Kidney epithelial cell (primary cell): Measurements from ENCODE around the gene SCAMP3. TPM values are rescaled to one million over a fixed set of nuclear protein-coding genes. Genes with fewer than 3 reads are reported as not detected.

Source experiments
- DNase-seq: peaks from one replicate; pipeline ENCODE4 v3.0.0-alpha.2; 2010; ENCODE audit warnings: low read depth
- H3K27me3 ChIP-seq: 2 replicates; pipeline ENCODE4 v1.6.0; 2011; ENCODE audit warnings: low read length; ENCODE audit not compliant: control insufficient read depth, insufficient read depth
- H3K36me3 ChIP-seq: 2 replicates; pipeline ENCODE4 v1.5.1; 2011; ENCODE audit warnings: low read length; ENCODE audit not compliant: control insufficient read depth, insufficient read depth
- H3K4me3 ChIP-seq: 2 replicates; pipeline ENCODE4 v1.5.1; 2011; ENCODE audit warnings: low read depth, mild to moderate bottlenecking, control low read depth, low read length
- total RNA-seq: library from RNA; depleted of rRNA; stranded (reverse); fragments of >200 nt; gene quantifications from 2 replicates; pipeline ENCODE4 v1.2.3, GENCODE V29; 2015
- TF ChIP-seq, protein P1 (sequence below): IDR thresholded peaks from 2 replicates; pipeline ENCODE4 v1.5.1; 2011; ENCODE audit warnings: mild to moderate bottlenecking, moderate library complexity, low read length, control low read depth, inconsistent platforms; ENCODE audit not compliant: insufficient read depth, poor library complexity, severe bottlenecking

SCAMP3 gene
- total RNA-seq, 1 donor from 2014 or later: 93.8 TPM

DNA sequence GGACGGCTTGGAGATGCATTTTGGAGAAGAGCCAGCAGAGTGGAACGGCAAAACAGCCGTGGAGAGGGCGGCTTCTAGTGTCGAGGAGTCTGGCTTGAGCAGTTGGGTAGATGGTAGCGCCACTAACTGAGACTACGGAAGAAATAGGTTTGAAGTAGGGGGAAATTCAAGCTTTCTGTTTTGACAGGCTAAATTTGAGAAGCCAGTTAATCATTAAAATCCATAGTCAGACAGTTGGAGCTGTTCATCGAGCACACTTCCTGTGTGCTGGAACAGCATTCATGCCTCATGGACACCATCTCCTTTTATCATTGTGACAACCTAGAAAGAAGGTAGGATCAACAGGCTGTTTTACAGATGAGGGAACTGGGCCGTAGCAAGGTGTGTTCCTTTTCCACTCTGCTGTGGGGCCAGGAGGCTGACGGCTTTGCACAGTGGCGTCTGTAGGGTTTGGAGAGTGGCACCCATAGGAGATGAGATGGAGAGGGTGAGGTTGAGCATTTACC lies 42.5 kb upstream of the SCAMP3 start:
- no peak overlapping the region for H3K4me3 ChIP-seq
- TF ChIP-seq, protein P1, sequence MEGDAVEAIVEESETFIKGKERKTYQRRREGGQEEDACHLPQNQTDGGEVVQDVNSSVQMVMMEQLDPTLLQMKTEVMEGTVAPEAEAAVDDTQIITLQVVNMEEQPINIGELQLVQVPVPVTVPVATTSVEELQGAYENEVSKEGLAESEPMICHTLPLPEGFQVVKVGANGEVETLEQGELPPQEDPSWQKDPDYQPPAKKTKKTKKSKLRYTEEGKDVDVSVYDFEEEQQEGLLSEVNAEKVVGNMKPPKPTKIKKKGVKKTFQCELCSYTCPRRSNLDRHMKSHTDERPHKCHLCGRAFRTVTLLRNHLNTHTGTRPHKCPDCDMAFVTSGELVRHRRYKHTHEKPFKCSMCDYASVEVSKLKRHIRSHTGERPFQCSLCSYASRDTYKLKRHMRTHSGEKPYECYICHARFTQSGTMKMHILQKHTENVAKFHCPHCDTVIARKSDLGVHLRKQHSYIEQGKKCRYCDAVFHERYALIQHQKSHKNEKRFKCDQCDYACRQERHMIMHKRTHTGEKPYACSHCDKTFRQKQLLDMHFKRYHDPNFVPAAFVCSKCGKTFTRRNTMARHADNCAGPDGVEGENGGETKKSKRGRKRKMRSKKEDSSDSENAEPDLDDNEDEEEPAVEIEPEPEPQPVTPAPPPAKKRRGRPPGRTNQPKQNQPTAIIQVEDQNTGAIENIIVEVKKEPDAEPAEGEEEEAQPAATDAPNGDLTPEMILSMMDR: no peak
- no peak for DNase-seq
- H3K36me3 ChIP-seq: no peaks in the 10 kb centered on the region
- H3K27me3 ChIP-seq: no peaks in the 10 kb centered on the region

DNA sequence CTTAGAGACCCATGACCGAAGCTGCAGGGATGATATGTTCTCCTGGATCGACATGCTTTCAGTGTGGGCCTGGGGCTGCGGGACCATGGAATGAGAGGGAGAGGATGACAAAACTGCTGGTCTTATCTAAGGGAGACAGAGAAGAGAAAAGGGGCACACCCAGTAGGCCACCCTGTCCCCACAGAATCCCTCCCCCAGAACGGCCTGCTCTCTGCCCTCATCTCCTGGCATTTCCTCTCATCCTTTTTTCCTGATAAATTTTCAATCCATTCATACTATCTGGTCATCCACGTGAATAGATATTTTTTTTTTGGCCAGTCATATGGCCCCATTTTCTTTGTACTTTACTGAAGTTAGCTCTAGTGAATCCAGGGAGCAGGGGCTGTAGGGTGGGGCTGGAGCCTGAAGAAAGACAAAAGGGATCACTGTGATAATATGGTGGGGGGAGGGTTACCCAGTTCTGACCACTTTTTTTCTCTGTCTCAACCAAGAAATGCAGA lies 39.2 kb upstream of the SCAMP3 start, which contains the start of gene PKLR:
PKLR (minus strand) TSS at position 97 of the 500 bp plus-strand sequence; CDS start at position 54, 43 bp downstream.
- DNase-seq: no peak
- TF ChIP-seq, protein P1: no peak
- Histone ChIP-seq H3K36me3 (no peaks in the 10 kb centered on the region), H3K27me3 (peaks cover 7% of the 10 kb centered on the region), H3K4me3 (no peak within 1 kb of the TSS)

DNA sequence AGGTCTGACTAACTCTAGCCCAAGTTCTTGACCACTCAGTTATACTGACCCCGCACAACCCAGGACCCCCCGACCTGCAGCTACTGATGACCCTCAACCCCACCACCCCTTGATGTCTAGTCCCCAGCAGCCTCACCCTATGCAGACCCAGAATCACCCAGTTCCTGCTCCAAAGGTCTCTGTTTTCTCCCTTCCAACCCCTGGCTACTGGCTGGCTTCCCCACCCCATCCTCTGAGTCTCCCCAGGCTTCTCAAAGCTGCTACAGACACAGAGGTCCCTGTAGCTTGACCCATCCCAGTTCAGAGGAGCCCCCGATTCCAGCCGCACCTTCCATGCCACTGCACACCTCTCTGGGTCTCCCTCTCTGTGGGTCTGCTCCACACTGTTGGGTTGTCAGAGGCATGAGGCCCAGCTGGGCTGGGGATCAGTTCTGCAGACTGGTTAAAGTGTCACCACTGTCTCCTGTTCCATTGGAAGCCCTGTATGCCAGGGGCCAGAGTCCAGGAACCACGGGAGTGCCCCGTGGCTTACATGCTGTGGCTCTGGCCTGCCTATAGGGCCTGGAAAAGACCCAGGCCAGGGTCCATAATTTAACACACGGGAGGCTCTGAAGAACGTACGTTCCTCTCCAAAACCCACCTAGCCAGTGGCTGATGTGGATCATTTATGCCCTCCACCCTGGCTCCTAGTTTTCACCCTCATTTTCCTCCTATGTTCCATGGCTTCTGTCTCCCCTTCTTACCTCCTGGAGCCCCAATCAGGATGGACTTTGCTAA lies 38.6 kb upstream of the SCAMP3 start:
- TF ChIP-seq, protein P1: no peak
- peaks cover 9% of the 10 kb centered on the region for H3K27me3 ChIP-seq
- no peaks in the 10 kb centered on the region for H3K36me3 ChIP-seq
- no peak overlapping the region for H3K4me3 ChIP-seq
- DNase-seq: no peak

DNA sequence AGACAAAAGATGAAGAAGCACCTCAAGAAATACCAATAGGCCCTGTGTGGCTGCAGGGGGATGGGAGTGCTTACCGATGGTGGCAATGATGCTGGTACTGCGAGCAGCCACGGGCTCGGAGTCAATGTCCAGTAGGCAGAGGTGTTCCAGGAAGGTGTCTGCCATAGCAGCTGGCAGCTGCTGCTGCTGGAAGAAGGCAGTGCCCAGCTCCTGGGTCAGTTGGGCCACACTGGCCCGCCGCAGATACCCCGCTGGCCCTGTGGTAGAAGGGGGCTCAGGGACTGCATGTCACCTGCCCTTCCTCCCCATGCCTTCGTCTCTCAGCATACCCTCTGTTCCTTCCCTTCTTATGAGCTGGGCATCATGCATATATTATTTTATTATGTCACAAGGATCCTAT lies 37.9 kb upstream of the SCAMP3 start:
- H3K4me3 ChIP-seq: no peak overlapping the region
- no peaks in the 10 kb centered on the region for H3K36me3 ChIP-seq
- H3K27me3 ChIP-seq: peaks cover 17% of the 10 kb centered on the region
- TF ChIP-seq, protein P1: no peak
- DNase-seq: no peak

DNA sequence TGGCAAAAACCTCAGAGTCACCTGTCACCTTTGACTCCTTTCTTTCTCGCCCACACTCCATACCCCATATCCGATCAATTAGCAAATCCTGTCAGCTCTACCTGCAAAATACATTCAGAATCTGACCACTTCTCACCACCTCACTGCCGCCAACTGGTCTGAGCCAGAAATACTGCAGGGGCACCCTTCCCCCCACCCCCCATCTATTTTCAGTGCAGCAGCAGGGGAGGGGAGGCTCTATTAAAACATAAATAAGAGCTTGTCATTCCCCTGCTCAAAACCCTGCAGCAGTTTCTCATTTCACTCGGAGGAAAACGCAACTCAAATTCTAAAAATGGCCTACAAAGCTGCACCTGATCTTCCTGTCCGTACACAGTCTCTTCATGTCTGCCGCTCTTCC lies 35.2 kb upstream of the SCAMP3 start:
- H3K4me3 ChIP-seq: no peak overlapping the region
- no peaks in the 10 kb centered on the region for H3K36me3 ChIP-seq
- DNase-seq: no peak
- TF ChIP-seq, protein P1: no peak
- H3K27me3 ChIP-seq: peaks cover 35% of the 10 kb centered on the region
